Measurements from ENCODE around the gene CAMKMT. TPM values are rescaled to one million over a fixed set of nuclear protein-coding genes. Genes with fewer than 3 reads are reported as not detected.
"Not testable (repeated sequence)": the region's sequence is repeated elsewhere in the genome, so short reads cannot be mapped to it uniquely, and the experiment has no call there.

CAMKMT gene
- total RNA-seq, 4 donors from 2014 or later = 6.0 to 15.3 (median 10.7) TPM

DNA sequence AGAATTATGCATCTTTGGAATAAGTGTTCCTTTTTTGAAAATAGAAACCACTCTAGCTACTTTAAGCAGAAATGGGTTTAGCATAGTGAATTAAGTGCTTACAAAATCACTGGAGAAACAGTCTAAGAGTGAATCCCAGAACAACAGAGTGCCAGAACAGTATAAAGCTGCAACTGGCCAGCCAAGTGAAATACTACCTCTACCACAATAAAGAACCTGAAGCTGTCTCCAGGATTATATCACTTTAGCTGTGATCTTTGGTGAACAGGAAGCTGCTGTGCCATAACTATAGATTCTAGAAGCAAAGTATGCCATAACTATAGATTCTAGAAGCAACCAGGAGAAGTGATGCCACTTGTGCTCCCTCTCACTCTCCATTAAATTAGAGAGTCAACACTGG lies 7.6 kb downstream of the CAMKMT start:
- DNase-seq (ENCODE audit: low spot score in 2 of 2) = no peak
- Histone ChIP-seq H3K4me1 (no peaks in the 10 kb centered on the region), H3K27me3 (no peaks in the 10 kb centered on the region), H3K27ac (no peak overlapping the region), H3K4me3 (no peak overlapping the region), H3K36me3 (no peaks in the 10 kb centered on the region), H3K9me3 (no peaks in the 10 kb centered on the region)
- TF ChIP-seq EP300 (IDR thresholded peaks at IDR 0.05) = no peak
- no peak for TF ChIP-seq POLR2A (IDR thresholded peaks at IDR 0.05)
- no peak for TF ChIP-seq POLR2AphosphoS5 (IDR thresholded peaks at IDR 0.05)
- TF ChIP-seq CTCF (IDR thresholded peaks at IDR 0.05) = no peak

DNA sequence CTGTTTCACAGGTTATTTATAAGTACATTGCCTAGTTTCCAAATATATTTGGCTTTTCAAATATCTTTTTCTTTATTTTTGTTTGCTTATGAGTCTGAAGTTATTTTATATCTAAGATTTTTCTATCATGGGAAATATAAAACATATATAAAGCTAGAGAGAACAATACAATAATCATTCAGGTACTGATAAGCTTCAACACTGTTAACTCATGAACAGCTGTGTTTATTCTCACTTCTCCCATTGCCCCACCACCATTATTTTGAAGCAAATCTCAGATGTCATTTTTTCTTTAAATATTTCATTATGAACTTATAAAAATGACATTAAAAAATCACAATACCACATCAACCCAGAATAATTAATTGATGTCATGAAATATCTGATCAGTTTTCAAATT lies 9.7 kb downstream of the CAMKMT start:
- no peak overlapping the region for H3K27ac ChIP-seq
- no peaks in the 10 kb centered on the region for H3K4me1 ChIP-seq
- no peaks in the 10 kb centered on the region for H3K36me3 ChIP-seq
- no peaks in the 10 kb centered on the region for H3K27me3 ChIP-seq
- no peak for TF ChIP-seq POLR2A (IDR thresholded peaks at IDR 0.05)
- no peak for DNase-seq (ENCODE audit: low spot score in 2 of 2)
- H3K9me3 ChIP-seq = no peaks in the 10 kb centered on the region
- no peak overlapping the region for H3K4me3 ChIP-seq

- 94% methylated on average over 3 of the region's 3 CpGs for WGBS
- TF ChIP-seq POLR2AphosphoS5 (IDR thresholded peaks at IDR 0.05) = no peak
- no peak for TF ChIP-seq POLR2A (IDR thresholded peaks at IDR 0.05)
- no peak for TF ChIP-seq CTCF (IDR thresholded peaks at IDR 0.05)
- TF ChIP-seq EP300 (IDR thresholded peaks at IDR 0.05) = no peak
- Histone ChIP-seq H3K27ac (no peak overlapping the region), H3K27me3 (no peaks in the 10 kb centered on the region), H3K4me1 (no peaks in the 10 kb centered on the region), H3K36me3 (no peaks in the 10 kb centered on the region), H3K4me3 (no peak overlapping the region), H3K9me3 (no peaks in the 10 kb centered on the region)
- no peak for DNase-seq (ENCODE audit: low spot score in 2 of 2)
These were observed 10.5 kb downstream of the CAMKMT start for GRCh38 chr2:44372246-44372645.

GRCh38 chr2:44377486-44377885 lies 15.7 kb downstream of the CAMKMT start:
- Histone ChIP-seq H3K36me3 (no peaks in the 10 kb centered on the region), H3K27ac (no peak overlapping the region), H3K4me1 (no peaks in the 10 kb centered on the region), H3K27me3 (no peaks in the 10 kb centered on the region), H3K4me3 (no peak overlapping the region), H3K9me3 (no peaks in the 10 kb centered on the region)
- WGBS = 98% methylated on average over 2 of the region's 2 CpGs
- TF ChIP-seq POLR2AphosphoS5 (IDR thresholded peaks at IDR 0.05) (no peak), POLR2A (IDR thresholded peaks at IDR 0.05) (no peak), CTCF (IDR thresholded peaks at IDR 0.05) (no peak), EP300 (IDR thresholded peaks at IDR 0.05) (no peak)
- no peak for DNase-seq (ENCODE audit: low spot score in 2 of 2)

DNA sequence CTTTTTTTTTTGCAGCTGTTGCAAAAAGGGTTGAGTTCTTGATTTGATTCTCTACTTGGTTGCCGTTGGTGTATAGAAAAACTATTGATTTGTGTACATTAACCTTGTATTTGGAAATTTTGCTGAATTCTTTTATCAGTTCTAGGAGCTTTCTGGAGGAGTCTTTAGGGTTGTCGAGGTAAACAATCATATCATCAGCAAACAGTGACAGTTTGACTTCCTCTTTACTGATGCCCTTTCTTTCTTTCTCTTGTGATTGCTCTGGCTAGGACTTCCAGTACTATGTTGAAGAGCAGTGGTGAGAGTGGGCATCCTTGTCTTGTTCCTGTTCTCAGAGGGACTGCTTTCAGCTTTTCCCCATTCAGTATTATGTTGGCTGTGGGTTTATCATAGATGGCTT lies 23.5 kb downstream of the CAMKMT start:
- H3K9me3 ChIP-seq; H3K36me3 ChIP-seq; H3K4me3 ChIP-seq; DNase-seq (ENCODE audit: low spot score in 2 of 2); H3K27ac ChIP-seq; H3K27me3 ChIP-seq; H3K4me1 ChIP-seq: not testable (repeated sequence)
- WGBS = 91% methylated on average over 2 of the region's 2 CpGs

- H3K27ac ChIP-seq = no peak overlapping the region
- H3K4me3 ChIP-seq = no peak overlapping the region
- H3K9me3 ChIP-seq = peaks cover 6% of the 10 kb centered on the region
- TF ChIP-seq POLR2A (IDR thresholded peaks at IDR 0.05) = no peak
- TF ChIP-seq EP300 (IDR thresholded peaks at IDR 0.05) = no peak
- no peak for TF ChIP-seq CTCF (IDR thresholded peaks at IDR 0.05)
- TF ChIP-seq POLR2AphosphoS5 (IDR thresholded peaks at IDR 0.05) = no peak
- H3K27me3 ChIP-seq = no peaks in the 10 kb centered on the region
- no peaks in the 10 kb centered on the region for H3K4me1 ChIP-seq
- no peaks in the 10 kb centered on the region for H3K36me3 ChIP-seq
- DNase-seq (ENCODE audit: low spot score in 2 of 2) = no peak
- 74% methylated on average over 4 of the region's 4 CpGs for WGBS
These were observed 27.1 kb downstream of the CAMKMT start for GRCh38 chr2:44388877-44389276.
